Activated CD8-positive, alpha-beta memory T cell treated with anti-CD3 and anti-CD28 coated beads for 24 hours (primary cell): ENCODE data around the gene ATXN7.
A peak's percentile ranks its signal among the peaks of the same experiment; 100 is the strongest.

Source experiments
- DNase-seq: peaks from one replicate; pipeline ENCODE4 v3.0.0-alpha.2; 2020

ATXN7 gene

DNA sequence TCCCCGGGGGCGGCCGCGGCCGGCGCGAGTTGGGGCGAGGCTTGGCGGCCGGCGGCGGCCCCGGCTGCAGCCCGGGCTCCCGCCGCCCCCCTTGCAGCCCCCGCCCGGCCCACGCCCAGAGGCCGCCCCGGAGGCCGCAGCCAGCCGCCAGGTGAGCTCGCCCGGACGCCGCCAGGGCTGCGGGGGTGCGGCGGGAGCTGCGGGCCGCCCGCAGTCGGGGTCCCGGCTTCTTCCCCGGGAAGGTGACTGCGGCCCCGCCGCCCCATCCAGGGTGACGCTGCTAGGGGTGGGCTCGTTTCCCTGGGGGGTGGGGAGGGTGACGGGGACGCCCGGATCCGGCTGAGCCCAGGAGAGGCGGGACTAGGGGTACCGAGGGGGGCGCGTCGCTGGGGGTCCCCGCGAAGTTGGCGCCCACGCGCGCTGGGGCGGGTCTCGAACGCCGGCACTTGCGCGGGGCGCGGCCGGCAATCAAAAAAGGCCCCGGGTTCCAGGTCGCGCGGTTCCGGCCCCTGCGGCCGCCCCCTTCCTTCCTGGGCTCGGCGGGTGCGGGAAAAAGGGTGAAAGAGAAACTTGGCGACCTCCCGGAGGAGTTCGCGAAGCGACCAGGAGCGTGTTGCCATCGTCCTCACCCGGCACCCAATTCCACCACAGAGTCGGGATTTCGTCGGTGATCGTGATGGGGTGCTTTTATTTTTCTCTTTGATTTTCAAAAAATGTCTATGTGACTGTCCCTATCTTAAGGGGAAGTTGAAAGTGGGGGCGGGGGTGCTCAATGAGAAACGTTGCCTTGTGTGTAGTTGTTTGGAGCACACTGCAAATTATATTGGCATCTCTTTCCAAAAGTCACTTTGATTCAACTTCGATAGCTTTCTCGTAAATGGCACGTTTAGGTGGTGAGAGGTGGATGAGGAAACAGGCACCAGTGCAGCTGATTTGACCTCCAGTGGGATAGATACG lies 619 bp downstream of the ATXN7 start:
- DNase-seq, result peak; percentile 84

- DNase-seq, result no peak
Observed at GRCh38 chr3:63864965-63865327, 1.3 kb downstream of the ATXN7 start.

- DNase-seq, result no peak
Observed at GRCh38 chr3:63867225-63867624, 3.6 kb downstream of the ATXN7 start.

GRCh38 chr3:63869940-63870614 lies 6.4 kb downstream of the ATXN7 start:
- no peak for DNase-seq

- DNase-seq, result no peak
Observed at GRCh38 chr3:63870615-63871005, 6.9 kb downstream of the ATXN7 start.

GRCh38 chr3:63872135-63872924 lies 8.7 kb downstream of the ATXN7 start:
- DNase-seq, result no peak

DNA sequence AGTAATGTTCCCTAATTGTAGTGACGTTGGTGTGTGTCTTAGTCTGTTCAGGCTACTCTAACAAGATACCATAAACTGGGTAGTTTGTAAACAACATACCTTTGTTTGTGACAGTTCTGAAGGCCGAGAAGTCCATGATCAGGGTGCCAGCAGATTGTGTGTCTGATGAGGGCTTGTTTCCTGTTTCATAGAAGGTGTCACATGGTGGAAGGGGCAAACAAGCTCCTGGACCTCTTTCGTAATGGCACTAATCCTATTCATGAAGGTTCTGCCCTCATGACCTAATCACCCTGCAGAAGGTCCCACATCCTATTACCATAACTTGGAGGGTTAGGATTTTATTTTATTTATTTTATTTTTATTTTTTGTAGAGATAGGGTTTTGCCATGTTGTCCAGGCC lies 11.1 kb downstream of the ATXN7 start:
- no peak for DNase-seq

DNA sequence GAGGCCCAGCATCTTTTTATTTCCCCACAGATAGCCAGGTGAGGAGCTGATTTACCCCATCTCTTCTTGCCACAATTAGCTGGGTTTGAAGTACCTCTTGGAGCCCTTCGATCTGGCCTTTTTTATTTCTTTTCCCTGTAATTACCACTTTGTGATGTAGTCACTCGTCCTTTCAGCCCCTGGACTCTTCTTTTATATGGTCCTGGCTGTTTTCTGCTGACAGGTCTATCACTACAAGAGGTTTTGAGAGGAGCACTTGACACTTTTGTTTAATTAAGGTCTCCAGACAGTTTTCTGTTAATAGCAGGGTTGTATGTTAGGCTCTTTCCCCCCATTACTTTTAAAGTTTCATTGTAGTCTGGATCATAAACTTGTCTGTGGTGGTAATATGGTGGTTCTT lies 11.8 kb downstream of the ATXN7 start:
- no peak for DNase-seq

DNA sequence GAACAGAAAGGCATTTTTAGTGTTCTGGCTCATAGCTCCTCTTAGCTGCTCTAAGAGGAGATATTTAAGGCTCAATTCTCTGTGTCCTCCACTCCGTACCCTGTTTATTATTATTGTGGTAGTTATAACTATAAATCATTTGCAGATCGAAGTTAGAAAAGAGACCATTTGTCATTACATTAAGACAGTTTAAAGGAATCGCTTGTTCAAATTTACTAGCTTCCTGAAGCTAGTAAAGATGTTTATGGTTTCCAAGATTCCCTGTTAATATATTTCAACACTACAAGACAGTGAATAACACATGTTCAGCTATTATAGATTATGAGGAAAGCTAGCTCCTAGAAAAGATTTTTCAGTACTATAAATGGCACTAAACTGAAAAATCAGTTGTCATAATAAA lies 12.6 kb downstream of the ATXN7 start:
- no peak for DNase-seq

DNA sequence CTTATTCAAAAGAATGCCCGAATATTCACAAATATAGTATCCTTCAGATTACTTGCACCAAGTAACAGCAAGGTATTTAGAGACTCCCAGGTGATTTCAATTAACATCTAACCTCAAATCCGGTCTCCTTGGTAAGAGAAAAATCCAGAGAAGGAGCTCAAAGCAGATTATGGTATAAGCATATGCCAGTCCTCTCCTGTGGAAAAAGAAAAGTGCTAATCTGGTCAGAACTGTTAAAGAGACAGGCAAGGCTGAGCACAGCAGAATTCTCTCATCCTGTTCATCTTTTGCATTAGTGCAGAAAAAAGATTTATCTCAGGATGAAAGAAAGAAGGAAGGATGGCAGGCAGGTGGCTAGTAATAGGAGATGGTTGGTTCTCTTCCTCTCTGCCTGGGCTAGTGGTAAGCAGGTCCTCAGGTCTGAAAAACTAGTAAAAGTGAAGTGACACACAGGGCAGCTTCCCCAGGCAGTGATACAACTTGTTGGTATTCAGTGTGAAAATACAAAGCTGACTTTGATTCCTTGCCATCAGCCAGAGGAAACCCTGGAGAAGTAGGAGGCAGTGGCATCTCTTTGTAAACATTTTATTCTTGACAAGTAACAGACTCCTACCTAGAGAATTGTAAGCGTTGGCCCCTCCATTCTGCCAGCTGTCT lies 14.2 kb downstream of the ATXN7 start:
- no peak for DNase-seq

DNA sequence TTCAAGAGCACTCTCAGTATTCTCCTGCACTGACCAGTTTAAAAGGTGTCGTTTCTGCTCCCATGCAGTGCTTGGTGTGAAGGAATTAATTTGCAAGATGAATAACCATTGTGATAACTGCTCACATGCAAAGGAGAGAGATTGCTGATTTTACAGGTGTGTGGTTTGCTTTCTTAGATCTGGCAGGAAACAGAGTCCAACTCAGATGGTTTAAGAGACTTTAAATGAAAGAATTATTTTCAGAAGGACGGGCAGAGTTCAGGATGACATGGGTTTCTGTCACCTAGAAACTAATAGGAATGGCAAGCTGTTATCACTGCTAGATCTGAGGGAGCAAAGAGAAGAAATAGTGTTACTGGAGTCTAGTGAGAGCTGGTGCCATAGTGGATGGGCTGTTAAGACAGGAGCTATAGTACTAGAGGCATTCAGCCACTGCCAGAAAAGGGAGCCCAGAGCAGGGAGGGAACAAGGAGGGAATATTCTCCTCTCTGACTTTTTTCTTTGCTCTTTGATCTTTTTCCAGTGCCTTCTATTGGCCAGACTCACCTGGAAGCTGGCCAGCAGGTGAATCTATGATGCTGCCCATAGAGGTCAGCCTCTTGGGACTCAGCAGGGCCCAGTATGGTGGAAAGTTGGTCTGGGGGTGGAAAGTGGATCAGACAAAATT lies 14.9 kb downstream of the ATXN7 start:
- no peak for DNase-seq

DNA sequence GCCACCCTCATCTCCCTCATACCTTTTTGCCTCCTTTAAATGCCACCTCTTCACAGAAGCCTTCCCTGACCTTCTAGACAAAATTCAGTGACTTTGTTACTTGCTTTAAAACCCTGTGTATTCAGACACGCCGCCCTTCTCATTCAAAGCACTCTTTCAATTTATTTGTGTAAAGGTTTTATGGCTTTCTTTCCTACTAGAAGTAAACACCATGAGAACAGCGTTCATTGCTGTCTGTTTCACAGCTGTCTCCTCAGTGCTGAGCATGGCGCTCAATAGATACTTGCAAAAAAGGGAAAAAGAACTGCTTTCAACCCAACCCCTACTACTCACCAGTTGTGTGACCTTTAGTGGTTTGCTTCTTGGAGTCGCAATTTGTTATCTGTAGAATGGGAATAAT lies 17.0 kb downstream of the ATXN7 start:
- DNase-seq, result no peak

- DNase-seq, result no peak
Observed at GRCh38 chr3:63886858-63887257, 23.2 kb downstream of the ATXN7 start.

GRCh38 chr3:63891518-63891917 lies 27.9 kb downstream of the ATXN7 start:
- no peak for DNase-seq

DNA sequence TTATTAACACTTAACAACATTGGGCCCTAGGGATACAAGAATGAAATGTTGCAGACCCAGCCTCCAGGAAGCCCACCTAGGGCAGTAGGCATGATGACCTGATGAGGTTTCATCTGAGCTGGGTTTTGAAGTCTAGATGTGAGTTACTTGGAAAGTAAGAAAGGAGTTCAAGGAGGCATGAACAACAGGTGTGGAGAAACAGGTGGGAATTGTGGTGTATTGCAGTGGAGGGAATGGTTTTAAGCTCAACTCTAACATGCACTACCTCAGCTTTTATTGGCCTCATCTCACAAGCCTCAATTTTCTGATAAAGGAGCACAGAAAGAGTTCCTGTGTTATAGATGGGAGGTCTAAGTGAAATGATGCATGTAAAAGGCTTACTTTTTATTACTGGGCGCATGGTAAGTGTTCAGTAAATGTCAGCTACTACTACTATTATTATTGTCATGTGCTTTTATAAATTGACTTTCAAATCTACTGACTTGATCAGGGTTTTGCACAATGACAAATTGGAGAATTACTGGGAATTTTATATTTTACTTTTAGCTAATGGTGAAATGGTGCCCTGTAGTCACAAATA lies 29.2 kb downstream of the ATXN7 start:
- DNase-seq, result no peak

DNA sequence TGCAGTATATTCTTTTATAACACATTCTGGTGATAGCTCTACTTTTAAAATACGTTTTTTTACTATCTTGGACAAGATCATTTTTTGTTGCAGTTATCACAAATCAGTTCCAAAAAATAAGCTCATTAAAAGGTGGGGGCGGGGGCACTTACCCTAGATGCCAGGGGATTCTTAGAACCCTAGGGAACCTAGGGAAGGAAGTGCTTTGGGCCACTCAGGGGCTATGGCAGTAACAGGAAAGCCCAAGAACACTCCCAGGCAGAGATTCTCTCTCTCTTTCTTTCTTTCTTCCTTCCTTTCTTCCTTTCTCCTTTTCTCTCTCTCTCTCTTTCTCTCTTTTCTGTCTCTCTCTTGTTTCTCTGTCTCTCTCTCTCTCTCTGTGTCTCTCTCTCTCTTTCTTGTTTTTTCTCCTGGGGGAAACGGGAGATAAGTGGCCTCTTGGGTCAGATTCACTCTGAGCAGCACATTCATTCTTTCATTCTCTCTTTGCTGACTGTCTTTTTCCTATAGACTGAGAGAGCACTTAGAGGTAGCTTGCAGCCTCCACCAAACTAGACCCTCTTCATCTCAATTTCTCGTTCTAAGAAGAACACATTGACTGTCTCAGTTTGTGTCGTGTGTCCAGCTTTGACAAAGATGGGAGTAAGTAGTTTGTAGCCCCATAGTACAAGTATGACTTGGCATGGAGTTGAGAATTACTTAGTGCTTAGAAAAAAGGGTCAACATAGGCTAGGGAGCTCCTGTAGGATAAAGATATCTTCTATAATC lies 31.9 kb downstream of the ATXN7 start:
- no peak for DNase-seq

GRCh38 chr3:63896332-63897030 lies 32.8 kb downstream of the ATXN7 start:
- no peak for DNase-seq

- no peak for DNase-seq
Observed at GRCh38 chr3:63900010-63900409, 36.3 kb downstream of the ATXN7 start.

DNA sequence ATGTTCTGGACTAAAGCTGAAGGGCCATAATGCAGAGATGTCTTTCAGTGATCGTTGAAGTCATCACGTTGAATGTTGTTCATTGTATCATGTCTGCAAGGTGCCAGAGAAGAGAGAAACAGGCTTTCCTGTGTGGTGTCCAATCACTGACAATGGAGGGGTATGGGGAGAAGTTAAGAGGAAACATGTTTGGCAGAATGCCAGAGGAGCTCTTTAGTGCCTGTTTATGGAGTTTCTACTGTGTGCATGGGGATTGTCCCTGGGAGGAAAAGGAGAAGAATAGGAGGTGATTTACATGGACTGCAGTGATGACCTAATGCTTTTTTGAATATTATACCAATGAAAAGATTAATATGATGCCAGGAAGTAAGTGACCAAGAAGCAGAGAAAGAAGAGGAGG lies 36.8 kb downstream of the ATXN7 start:
- no peak for DNase-seq
